Pancreas (tissue), 10 donors: ENCODE measurements around the gene CDC42BPB. TPM values are rescaled to one million over a fixed set of nuclear protein-coding genes. Genes with fewer than 3 reads are reported as not detected.
A peak's percentile ranks its signal among the peaks of the same experiment; 100 is the strongest.

Experiments used
- ATAC-seq, 4 donors: fragments of 200-7000 bp; cut with Tn5 transposase; one replicate each; pipeline versions ENCODE4 v1.8.0 to v1.9.1; 2020; ENCODE audit warnings: mild to moderate bottlenecking in 4 of 4, moderate library complexity in 4 of 4
- DNase-seq, 6 donors: peaks; one replicate each; pipeline ENCODE4 v3.0.0-alpha.2; 2020
- FAIRE-seq: peaks from 2 replicates; lab custom pipeline; 2012; peaks lifted over from hg19 to GRCh38; lab: Jason Lieb, UNC
- H3K27ac ChIP-seq, 4 donors: fragments of 200-600 bp; sonication (generic); 1 replicate in 3 of 4; 2 replicates in 1 of 4; pipeline versions ENCODE4 v1.5.0 to v1.8.0; 2020
- H3K27me3 ChIP-seq, 4 donors: fragments of 200-600 bp; one replicate each; pipeline ENCODE4 v1.8.0; 2021
- H3K36me3 ChIP-seq, 3 donors: fragments of 200-600 bp; sonication (generic) in 1 of 3; one replicate each; pipeline versions ENCODE4 v1.5.0 to v1.8.0; 2020 to 2021
- H3K4me1 ChIP-seq, 3 donors: fragments of 200-600 bp; one replicate each; pipeline ENCODE4 v1.8.0; 2021
- H3K4me3 ChIP-seq, 4 donors: fragments of 200-600 bp; sonication (generic) in 2 of 4; one replicate each; pipeline versions ENCODE4 v1.5.0 to v1.8.0; 2020 to 2021
- H3K9me3 ChIP-seq, 4 donors: fragments of 200-600 bp; one replicate each; pipeline ENCODE4 v1.8.0; 2021
- CTCF ChIP-seq, 4 donors: fragments of 200-600 bp; sonication (generic) in 3 of 4; IDR thresholded peaks; one replicate each; pipeline versions ENCODE4 v1.5.0 to v1.8.0; 2021; ENCODE audit warnings: antibody characterized with exemption in 4 of 4
- WGBS, 2 donors: extraction: QIAGEN DNeasy Blood & Tissue Kit; methylation state at CpG; one replicate each; pipeline ENCODE4 v1.1.7; 2013; 5-methylcytosine and 5-hydroxymethylcytosine counted together
- intact Hi-C, 3 donors: fragments of 100-400 bp; cut with DNase I; formaldehyde crosslinking; loops; one replicate each; pipeline versions ENCODE4 v1.11.1 to v1.14.2; 2022
- polyA plus RNA-seq, 2 donors: library from polyadenylated mRNA; stranded (reverse); fragments of 200-250 nt; gene quantifications; one replicate each; pipeline ENCODE4 v1.2.3, GENCODE V29; 2013
- total RNA-seq, 6 donors: library from RNA; stranded (reverse); fragmentation: NEBNext Ultra II Directional in 4 of 6; extraction: Animal tissue kit (Norgen Biotek cat#: 25700) in 4 of 6; gene quantifications; one replicate each; pipeline versions ENCODE4 v1.2.1 to v1.2.4, GENCODE V29; 2021 to 2023
- donor health status: healthy with polysubstance abuse.
- donor health status: DM: no; HTN: no; CAD: no; lungs with moderate emphysema.
- donor health status: DM: no; HTN: no; CAD: no.
- donor health status: control.
- donor health status: control.
- donor health status: Bipolar disorder and iron deficiency.
- donor health status: DM: yes; HTN: yes; CAD: no.
- donor health status: DM: no; HTN: no; CAD: no.
- donor health status: DM: no; HTN: no; CAD: no.
- donor health status: DM: yes; HTN: yes; CAD: no.

CDC42BPB gene
- total and polyA plus RNA-seq, 8 donors: 27.2 to 45.5 (median 32.7) TPM

- intact Hi-C loops: no loop called here
- no peak for FAIRE-seq
- ATAC-seq: no peak
- Histone ChIP-seq H3K27ac (no peak overlapping the region), H3K4me1 (no peaks in the 10 kb centered on the region), H3K27me3 (no peaks in the 10 kb centered on the region), H3K9me3 (no peaks in the 10 kb centered on the region), H3K36me3 (peaks cover 0 to 75% (median 14%) of the 10 kb centered on the region in 3 donors), H3K4me3 (no peak overlapping the region)
- 78 to 79% methylated on average over 10 of the region's 10 CpGs for WGBS, 2 donors
- no peak for DNase-seq
- TF ChIP-seq CTCF (IDR thresholded peaks at IDR 0.05): no peak
Measured at GRCh38 chr14:102941419-102942011, 115.8 kb downstream of the CDC42BPB start.

- no peak for FAIRE-seq
- no peak overlapping the region for H3K4me3 ChIP-seq
- peaks cover 0 to 68% (median 14%) of the 10 kb centered on the region in 3 donors for H3K36me3 ChIP-seq
- H3K27ac ChIP-seq: no peak overlapping the region
- H3K4me1 ChIP-seq: no peaks in the 10 kb centered on the region
- 88 to 91% methylated on average over 19 of the region's 19 CpGs for WGBS, 2 donors
- H3K27me3 ChIP-seq: no peaks in the 10 kb centered on the region
- no peak for TF ChIP-seq CTCF (IDR thresholded peaks at IDR 0.05)
- DNase-seq: peak in 1 of 6 donors; percentile 24
- no peak for ATAC-seq
- H3K9me3 ChIP-seq: no peaks in the 10 kb centered on the region
- intact Hi-C loops: no loop called here
Measured at GRCh38 chr14:102940729-102941362, 116.5 kb downstream of the CDC42BPB start.

- no peaks in the 10 kb centered on the region for H3K4me1 ChIP-seq
- H3K27me3 ChIP-seq: no peaks in the 10 kb centered on the region
- DNase-seq: peak in 1 of 6 donors; percentile 47
- no peaks in the 10 kb centered on the region for H3K9me3 ChIP-seq
- peak in 1 of 4 donors; percentile 38 for ATAC-seq
- WGBS, 2 donors: 93 to 95% methylated on average over 43 of the region's 43 CpGs
- H3K36me3 ChIP-seq: peaks cover 0 to 60% (median 8%) of the 10 kb centered on the region in 3 donors
- no peak for TF ChIP-seq CTCF (IDR thresholded peaks at IDR 0.05)
- H3K4me3 ChIP-seq: no peak overlapping the region
- FAIRE-seq: no peak
- H3K27ac ChIP-seq: no peak overlapping the region
- intact Hi-C loops: no loop called here
Measured at GRCh38 chr14:102939820-102940561, 117.4 kb downstream of the CDC42BPB start.

- 95% methylated on average over 18 of the region's 18 CpGs for WGBS, 2 donors
- H3K4me3 ChIP-seq: no peak overlapping the region
- no peaks in the 10 kb centered on the region for H3K27me3 ChIP-seq
- no peak for TF ChIP-seq CTCF (IDR thresholded peaks at IDR 0.05)
- DNase-seq: peak in 1 of 6 donors; percentile 75
- ATAC-seq: no peak
- H3K36me3 ChIP-seq: peaks cover 0 to 53% (median 7%) of the 10 kb centered on the region in 3 donors
- H3K9me3 ChIP-seq: no peaks in the 10 kb centered on the region
- intact Hi-C loops: no loop called here
- no peaks in the 10 kb centered on the region for H3K4me1 ChIP-seq
- no peak for FAIRE-seq
- no peak overlapping the region for H3K27ac ChIP-seq
Measured at GRCh38 chr14:102939329-102939728, 118.0 kb downstream of the CDC42BPB start.
